Right renal pelvis (tissue), 4 donors: ENCODE data around the gene PATZ1. TPM values are rescaled to one million over a fixed set of nuclear protein-coding genes. Genes with fewer than 3 reads are reported as not detected.

ENCODE experiments used
- DNase-seq, 4 donors: peaks; one replicate each; pipeline ENCODE4 v3.0.0-alpha.2; 2013; ENCODE audit warnings: low read depth in 4 of 4, low spot score in 3 of 4, missing footprints in 1 of 4
- polyA plus RNA-seq, 4 donors: library from polyadenylated mRNA; unstranded; fragments of 120-200 nt; gene quantifications; one replicate each; pipeline ENCODE4 v1.2.1, GENCODE V29; 2013; ENCODE audit not compliant: insufficient read length in 4 of 4

The PATZ1 gene
- polyA plus RNA-seq, 4 donors, result 74.4 to 82.5 (median 77.8) TPM

DNA sequence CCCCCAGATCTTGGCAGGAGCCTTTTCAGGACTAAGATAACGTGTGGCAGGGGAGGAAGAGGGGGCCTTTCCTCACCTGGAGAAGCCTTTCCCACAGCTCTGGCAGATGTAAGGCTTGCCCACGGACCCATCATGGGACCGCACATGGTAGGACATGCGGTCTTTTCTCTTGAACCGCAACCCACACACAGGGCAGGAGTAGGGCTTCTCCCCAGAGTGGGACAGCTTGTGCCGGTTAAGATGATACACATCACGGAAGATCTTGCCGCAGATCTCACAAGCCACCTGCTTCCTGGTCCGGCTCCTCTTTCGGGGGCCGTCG, 1.9 kb downstream of the PATZ1 start:
- no peak for DNase-seq

DNA sequence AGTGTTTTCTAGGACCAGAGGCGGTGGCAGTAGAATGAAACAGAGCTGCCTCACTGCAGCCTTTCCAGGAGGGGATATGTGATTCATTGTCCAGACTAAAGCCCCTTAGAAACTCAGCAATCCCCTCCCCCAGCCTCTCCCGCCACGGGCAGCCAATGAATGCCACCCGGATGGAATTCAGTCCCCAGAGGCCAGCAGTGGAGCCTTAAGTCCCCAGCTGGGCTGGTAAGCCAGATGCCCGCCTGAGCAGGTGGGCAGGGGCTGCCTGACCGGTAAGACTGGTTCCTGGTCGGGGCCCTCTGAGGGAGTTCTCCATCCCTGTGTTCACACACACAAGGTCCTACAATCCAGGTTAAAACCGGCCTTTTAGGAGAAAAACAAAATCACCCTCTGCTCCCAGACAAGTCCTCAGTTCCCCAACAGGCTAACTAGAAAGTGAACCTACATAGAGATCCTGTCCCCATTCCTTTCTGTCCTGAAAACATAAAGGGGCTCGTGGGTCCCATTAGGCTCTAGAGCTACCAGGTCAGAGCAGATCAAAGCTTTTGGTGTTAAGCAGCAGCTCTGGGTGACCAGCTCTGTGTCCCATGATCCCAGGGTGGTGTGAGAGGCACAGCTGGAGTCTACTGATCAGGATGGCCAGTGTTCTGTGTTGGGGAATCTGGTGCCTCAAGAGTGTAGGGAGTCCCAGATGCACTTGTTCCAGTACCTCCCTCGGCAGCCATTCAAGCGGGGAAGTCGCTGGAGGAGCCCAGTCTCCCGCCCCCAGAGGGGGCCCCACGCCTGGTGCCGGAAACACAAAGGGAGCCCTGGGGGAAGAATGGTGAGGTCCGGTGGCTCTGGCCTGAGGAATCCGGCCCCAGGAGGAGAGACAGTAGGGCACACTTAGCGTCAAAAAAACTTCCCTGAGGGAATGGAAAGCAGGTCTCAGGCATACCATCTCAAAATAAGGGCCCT, 2.6 kb downstream of the PATZ1 start:
- DNase-seq, result peak in 2 of 4 donors; percentile 42 to 57

- DNase-seq, result no peak
These were observed 3.6 kb downstream of the PATZ1 start for GRCh38 chr22:31342389-31343140.

GRCh38 chr22:31341386-31342088, 4.6 kb downstream of the PATZ1 start:
- no peak for DNase-seq

GRCh38 chr22:31340765-31341247, 5.3 kb downstream of the PATZ1 start:
- no peak for DNase-seq

- no peak for DNase-seq
These were observed 5.8 kb downstream of the PATZ1 start for GRCh38 chr22:31340360-31340759.

- DNase-seq, result no peak
These were observed 6.9 kb downstream of the PATZ1 start for GRCh38 chr22:31339148-31339832.

GRCh38 chr22:31337178-31337577, 9.0 kb downstream of the PATZ1 start:
- no peak for DNase-seq

DNA sequence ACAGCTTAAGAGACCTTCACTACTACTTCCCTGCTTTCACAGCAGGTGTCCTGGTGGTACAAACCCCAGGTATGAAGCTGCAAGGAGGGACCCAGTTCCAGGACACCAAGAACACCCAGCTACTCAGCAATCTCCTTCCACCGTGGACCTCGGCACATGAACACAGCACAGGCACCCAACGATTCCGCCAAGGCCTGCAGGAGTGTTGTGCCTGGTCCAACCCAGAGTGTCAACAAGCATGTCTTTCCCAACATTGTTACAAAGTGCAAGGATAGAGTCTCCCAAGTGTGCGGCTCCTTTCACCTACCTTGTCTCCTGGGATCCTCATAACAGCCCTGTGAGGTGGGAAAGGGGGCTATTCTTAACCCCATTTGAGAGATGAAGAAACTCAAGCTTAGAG, 11.8 kb downstream of the PATZ1 start:
- no peak for DNase-seq

GRCh38 chr22:31333641-31334040, 12.5 kb downstream of the PATZ1 start:
- DNase-seq, result no peak

DNA sequence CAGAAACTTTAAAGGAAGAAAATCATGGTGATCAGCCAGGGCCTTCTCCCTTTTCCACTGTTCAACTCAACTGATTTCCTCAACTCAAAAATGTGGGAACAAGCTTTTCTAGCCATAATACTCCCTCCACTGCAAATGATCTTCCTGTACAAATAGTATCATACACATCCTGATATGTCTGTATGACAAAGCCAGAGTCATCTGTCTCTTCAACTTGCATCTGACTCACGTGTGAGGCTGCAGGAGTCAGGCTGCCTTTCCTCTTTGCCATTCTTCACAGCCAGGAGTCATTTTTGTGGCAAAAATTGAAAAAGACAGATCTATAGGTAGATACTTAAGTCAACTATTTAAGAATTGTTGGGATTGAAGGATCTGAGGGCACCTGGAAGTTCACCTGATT, 13.3 kb downstream of the PATZ1 start:
- DNase-seq, result no peak

- DNase-seq, result no peak
These were observed 14.1 kb downstream of the PATZ1 start for GRCh38 chr22:31332010-31332409.

- no peak for DNase-seq
These were observed 16.5 kb downstream of the PATZ1 start for GRCh38 chr22:31329453-31330215.

- no peak for DNase-seq
These were observed 17.1 kb downstream of the PATZ1 start for GRCh38 chr22:31329029-31329428.

- no peak for DNase-seq
These were observed 17.6 kb downstream of the PATZ1 start for GRCh38 chr22:31328544-31328960.

- DNase-seq, result no peak
These were observed 18.2 kb downstream of the PATZ1 start for GRCh38 chr22:31327806-31328543.

DNA sequence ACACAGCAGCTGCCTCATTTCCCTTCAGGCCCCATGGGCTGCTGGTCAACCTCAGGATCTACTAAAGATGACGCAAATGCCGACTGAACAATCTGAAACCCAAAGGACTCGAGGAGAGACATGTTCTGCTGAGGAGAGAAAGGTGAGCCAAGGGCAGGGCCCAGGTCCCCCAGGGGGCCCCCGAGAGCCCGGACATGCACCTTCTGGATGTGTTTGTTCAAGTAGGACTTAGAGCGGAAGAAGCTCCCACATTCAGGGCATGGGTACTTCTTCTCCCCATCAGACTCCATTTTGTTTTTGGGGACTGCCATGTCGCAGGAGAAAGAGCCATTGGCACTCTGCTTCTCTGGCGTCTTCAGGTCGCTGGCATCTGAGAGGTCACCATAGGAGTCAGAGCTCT, 19.3 kb downstream of the PATZ1 start:
- DNase-seq, result no peak

DNA sequence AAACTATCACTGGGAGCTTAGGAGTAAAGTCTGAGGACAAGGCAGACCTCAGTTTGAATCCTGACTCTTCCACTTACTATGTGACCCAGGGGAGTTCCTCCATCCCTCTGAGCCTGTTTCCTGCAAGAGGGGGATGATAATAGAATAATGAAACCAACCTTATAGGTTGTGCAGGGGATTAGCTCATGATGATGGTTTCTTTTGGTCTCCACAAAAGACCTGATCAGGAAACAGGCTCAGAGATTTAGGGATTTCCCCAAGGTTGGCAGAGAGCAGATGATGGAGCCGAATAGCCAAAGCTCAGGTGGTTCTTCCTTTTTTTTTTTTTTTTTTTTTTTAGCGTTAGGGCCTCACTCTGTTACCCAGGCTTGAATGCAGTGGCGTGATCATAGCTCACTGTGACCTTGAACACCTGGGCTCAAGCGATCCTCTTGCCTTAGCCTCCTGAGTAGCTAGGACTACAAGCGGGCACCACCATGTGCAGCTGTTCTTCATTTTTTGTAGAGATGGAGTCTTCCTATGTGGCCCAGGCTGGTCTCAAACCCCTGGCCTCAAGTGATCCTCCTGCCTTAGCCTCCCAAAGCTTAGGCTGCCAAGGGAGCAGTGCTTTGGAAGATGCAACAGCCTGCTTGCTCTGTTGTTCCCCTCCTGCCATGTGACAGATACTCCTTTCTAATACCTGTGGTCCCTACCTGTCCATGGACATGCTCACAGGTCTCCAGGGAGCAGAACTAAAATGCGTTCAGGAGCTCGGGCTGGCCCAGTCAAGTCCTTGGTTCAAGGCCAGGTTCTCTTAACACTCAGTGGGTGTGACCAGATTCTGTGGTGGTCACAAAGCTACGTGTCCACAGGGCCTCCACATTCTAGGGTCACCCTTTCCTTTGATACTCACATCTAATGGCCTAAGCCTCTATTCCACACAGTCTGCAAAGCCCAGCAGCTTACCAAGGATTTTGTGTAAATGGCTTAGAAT, 22.3 kb downstream of the PATZ1 start:
- no peak for DNase-seq
